GM23338 (cell line): ENCODE data around the gene TMC1. TPM values are rescaled to one million over a fixed set of nuclear protein-coding genes. Genes with fewer than 3 reads are reported as not detected.

ENCODE experiments used
- ATAC-seq: fragments of 200-7000 bp; cut with Tn5 transposase; 3 replicates; pipeline ENCODE4 v1.9.1; 2020
- DNase-seq: peaks from one replicate; pipeline ENCODE4 v3.0.0-alpha.2; 2015; ENCODE audit warnings: low spot score
- H2AFZ ChIP-seq: fragments of 200-600 bp; sonication (generic); 2 replicates; pipeline ENCODE4 v1.8.0; 2016; ENCODE audit warnings: antibody characterized with exemption, mild to moderate bottlenecking, moderate library complexity
- H3F3A ChIP-seq: fragments of 200-600 bp; sonication (generic); replicated peaks from 2 replicates; pipeline ENCODE4 v1.8.0; 2017; ENCODE audit warnings: antibody characterized with exemption, mixed run types, low read depth
- H3K27ac ChIP-seq: fragments of 200-600 bp; sonication (generic); 2 replicates; pipeline ENCODE4 v1.6.1; 2016; ENCODE audit warnings: low read depth
- H3K27me3 ChIP-seq: fragments of 200-600 bp; sonication (generic); 2 replicates; pipeline ENCODE4 v1.8.0; 2016; ENCODE audit warnings: mild to moderate bottlenecking, mixed run types, moderate library complexity; ENCODE audit not compliant: insufficient read depth
- H3K36me3 ChIP-seq: fragments of 200-600 bp; sonication (generic); 2 replicates; pipeline ENCODE4 v1.8.0; 2016; ENCODE audit warnings: mild to moderate bottlenecking; ENCODE audit not compliant: insufficient read depth
- H3K4me1 ChIP-seq: fragments of 200-600 bp; sonication (generic); 2 replicates; pipeline ENCODE4 v1.8.0; 2016; ENCODE audit warnings: mild to moderate bottlenecking, moderate library complexity; ENCODE audit not compliant: insufficient read depth
- H3K4me2 ChIP-seq: fragments of 200-600 bp; sonication (generic); 2 replicates; pipeline ENCODE4 v1.7.1; 2017; ENCODE audit warnings: mixed run types
- H3K4me3 ChIP-seq: fragments of 200-600 bp; sonication (generic); 2 replicates; pipeline ENCODE4 v1.6.1; 2016; ENCODE audit warnings: mixed run types
- H3K79me2 ChIP-seq: fragments of 200-600 bp; sonication (generic); replicated peaks from 2 replicates; pipeline ENCODE4 v1.8.0; 2017; ENCODE audit warnings: mild to moderate bottlenecking; ENCODE audit not compliant: insufficient read depth
- H3K9me2 ChIP-seq: fragments of 200-600 bp; sonication (generic); 2 replicates; pipeline ENCODE4 v1.8.0; 2017; ENCODE audit not compliant: insufficient read depth
- H4K20me1 ChIP-seq: fragments of 200-600 bp; sonication (generic); replicated peaks from 2 replicates; pipeline ENCODE4 v1.8.0; 2017; ENCODE audit warnings: mild to moderate bottlenecking; ENCODE audit not compliant: insufficient read depth
- H3K27ac Mint-ChIP-seq: 2 replicates; pipeline ENCODE4 v1.8.0; 2020; ENCODE audit warnings: inconsistent platforms, mild to moderate bottlenecking, moderate library complexity, mixed read lengths
- H3K27me3 Mint-ChIP-seq: 3 replicates; pipeline ENCODE4 v1.8.0; 2022; ENCODE audit warnings: low read depth, mild to moderate bottlenecking, moderate library complexity, mixed read lengths, inconsistent platforms; ENCODE audit not compliant: insufficient read depth, poor library complexity
- H3K36me3 Mint-ChIP-seq: 3 replicates; pipeline ENCODE4 v1.8.0; 2021; ENCODE audit warnings: low read depth, mild to moderate bottlenecking, inconsistent platforms, moderate library complexity, mixed read lengths
- H3K4me1 Mint-ChIP-seq: 3 replicates; pipeline ENCODE4 v1.8.0; 2020; ENCODE audit warnings: mild to moderate bottlenecking, inconsistent platforms, mixed read lengths
- H3K4me3 Mint-ChIP-seq: 3 replicates; pipeline ENCODE4 v1.8.0; 2021; ENCODE audit warnings: moderate library complexity, mild to moderate bottlenecking, inconsistent platforms, mixed read lengths
- H3K9me3 Mint-ChIP-seq: 3 replicates; pipeline ENCODE4 v1.8.0; 2020; ENCODE audit warnings: moderate library complexity, mild to moderate bottlenecking, inconsistent platforms, mixed read lengths
- CREB1 ChIP-seq: fragments of 250-450 bp; sonication (Bioruptor Pico); IDR thresholded peaks from 2 replicates; pipeline ENCODE4 v1.5.0; 2020; ENCODE audit warnings: low read depth, mild to moderate bottlenecking, moderate library complexity
- CTCF ChIP-seq, 2 experiments: fragments of 200-600 bp in 1 of 2; sonication (generic) in 1 of 2; conservative IDR thresholded peaks; 2 replicates each; pipeline versions ENCODE4 v1.5.1 to v1.6.1; 2016 to 2017; ENCODE audit warnings: antibody characterized with exemption in 2 of 2, low read depth in 2 of 2, mild to moderate bottlenecking in 2 of 2, moderate library complexity in 1 of 2
- ETS1 ChIP-seq: IDR thresholded peaks from 2 replicates; pipeline ENCODE4 v1.6.1; 2016; ENCODE audit warnings: antibody characterized with exemption
- EZH2 ChIP-seq: fragments of 200-600 bp; sonication (generic); IDR thresholded peaks from one replicate; pipeline ENCODE4 v1.8.0; 2017; ENCODE audit warnings: antibody characterized with exemption, mild to moderate bottlenecking, low read depth; ENCODE audit not compliant: unreplicated experiment
- EZH2phosphoT487 ChIP-seq: fragments of 200-600 bp; sonication (generic); IDR thresholded peaks from one replicate; pipeline ENCODE4 v1.8.1; 2018; ENCODE audit warnings: antibody characterized with exemption; ENCODE audit not compliant: unreplicated experiment
- JUNB ChIP-seq: IDR thresholded peaks from one replicate; pipeline ENCODE4 v1.6.1; 2016; ENCODE audit warnings: antibody characterized with exemption; ENCODE audit not compliant: unreplicated experiment
- NANOG ChIP-seq: IDR thresholded peaks from 2 replicates; pipeline ENCODE4 v1.6.1; 2016; ENCODE audit warnings: antibody characterized with exemption, borderline replicate concordance
- POLR2AphosphoS5 ChIP-seq: IDR thresholded peaks from 2 replicates; pipeline ENCODE4 v1.6.1; 2016; ENCODE audit warnings: antibody characterized with exemption, low read depth
- REST ChIP-seq: IDR thresholded peaks from one replicate; pipeline ENCODE4 v1.6.1; 2018; ENCODE audit warnings: antibody characterized with exemption; ENCODE audit not compliant: unreplicated experiment
- STAT1 ChIP-seq: IDR thresholded peaks from one replicate; pipeline ENCODE4 v1.6.1; 2016; ENCODE audit warnings: antibody characterized with exemption; ENCODE audit not compliant: unreplicated experiment
- ZNF114 ChIP-seq: fragments of 250-450 bp; sonication (Bioruptor Pico); IDR thresholded peaks from 2 replicates; pipeline ENCODE4 v1.5.0; 2020; ENCODE audit warnings: mild to moderate bottlenecking, moderate library complexity
- ZNF331 ChIP-seq: fragments of 250-450 bp; sonication (Bioruptor Pico); IDR thresholded peaks from 2 replicates; pipeline ENCODE4 v1.5.0; 2020; ENCODE audit warnings: low read depth, mild to moderate bottlenecking, moderate library complexity
- ZNF462 ChIP-seq: fragments of 250-450 bp; sonication (Bioruptor Pico); IDR thresholded peaks from 2 replicates; pipeline ENCODE4 v1.5.0; 2020; ENCODE audit warnings: mild to moderate bottlenecking, moderate library complexity
- polyA plus RNA-seq: library from polyadenylated mRNA; unstranded; fragments of >200 nt; fragmentation: Nextera tagmentation; extraction: Ambion mirVana; gene quantifications from 2 replicates; pipeline ENCODE4 v1.2.1, GENCODE V29; 2016
- total RNA-seq: library from RNA; depleted of rRNA; stranded (reverse); fragments of >200 nt; shearing (Covaris generic); gene quantifications from 2 replicates; pipeline ENCODE4 v1.2.3, GENCODE V29; 2014

The TMC1 gene
- total and polyA plus RNA-seq, 2 experiments from 2014 or later = 0.61 to 1.2 TPM

GRCh38 chr9:72696511-72696910 lies 175.1 kb downstream of the TMC1 start:
- no peak for TF ChIP-seq ZNF331 (CRISPR knock-in tag)
- TF ChIP-seq EZH2 = no peak
- no peak for TF ChIP-seq JUNB
- TF ChIP-seq NANOG = no peak
- TF ChIP-seq POLR2AphosphoS5 = no peak
- TF ChIP-seq ZNF462 (CRISPR knock-in tag) = no peak
- TF ChIP-seq EZH2phosphoT487 = no peak
- no peak for TF ChIP-seq ETS1
- no peak for TF ChIP-seq STAT1
- TF ChIP-seq CREB1 (CRISPR knock-in tag) = no peak
- TF ChIP-seq CTCF (conservative IDR thresholded peaks at IDR 0.05; ENCODE audit: low read depth in 2 of 2) = no peak
- TF ChIP-seq REST = no peak
- no peak for TF ChIP-seq ZNF114 (CRISPR knock-in tag)
- H4K20me1 ChIP-seq = no peaks in the 10 kb centered on the region
- ATAC-seq = no peak
- no peak for DNase-seq
- no peaks in the 10 kb centered on the region for H3F3A ChIP-seq
- H3K36me3 Mint-ChIP-seq = peaks cover under 1% of the 10 kb centered on the region; the same call in 1 of the 3 replicates
- H3K4me1 Mint-ChIP-seq = peaks cover 2% of the 10 kb centered on the region; the same call in 1 of the 3 replicates
- H3K4me3 Mint-ChIP-seq = no peak overlapping the region
- H2AFZ ChIP-seq = no peak overlapping the region
- no peaks in the 10 kb centered on the region for H3K79me2 ChIP-seq
- no peaks in the 10 kb centered on the region for H3K27me3 ChIP-seq
- no peaks in the 10 kb centered on the region for H3K4me1 ChIP-seq
- H3K27me3 Mint-ChIP-seq = peaks cover 2% of the 10 kb centered on the region
- no peak overlapping the region for H3K27ac ChIP-seq
- H3K4me3 ChIP-seq = no peak overlapping the region
- 0 out of 3 replicates have a peak, but pooled peaks cover under 1% of the 10 kb centered on the region for H3K9me3 Mint-ChIP-seq
- H3K9me2 ChIP-seq = peaks cover 6% of the 10 kb centered on the region; the same call in 1 of the 2 replicates
- no peaks in the 10 kb centered on the region for H3K36me3 ChIP-seq
- no peak overlapping the region for H3K4me2 ChIP-seq
- no peak overlapping the region for H3K27ac Mint-ChIP-seq
